ENCODE data around the gene MICALL1.

Gene MICALL1

GRCh38 chr22:37907036-37907954 lies 1.2 kb downstream of the MICALL1 start:
- DNase-seq: no peak

DNA sequence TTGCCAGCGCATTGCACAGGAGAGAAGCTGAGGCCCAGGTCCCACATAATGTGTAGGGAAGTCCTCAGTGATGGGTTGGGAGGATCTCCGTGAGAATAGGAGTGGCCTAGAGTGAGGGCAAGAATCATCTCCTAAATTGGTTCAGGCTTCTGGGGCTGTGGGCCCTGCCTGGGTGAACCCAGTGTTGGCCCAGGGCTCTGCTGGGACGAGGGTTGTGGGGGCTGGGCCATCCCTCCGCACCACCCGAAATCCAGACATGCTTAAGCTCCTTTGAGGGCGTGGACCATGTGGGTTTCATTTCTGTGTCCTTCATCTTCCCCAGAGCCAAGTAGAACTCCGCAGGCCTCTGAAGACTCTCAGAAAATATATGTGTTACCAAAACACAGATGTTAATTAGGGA lies 3.7 kb downstream of the MICALL1 start:
- no peak for DNase-seq

DNA sequence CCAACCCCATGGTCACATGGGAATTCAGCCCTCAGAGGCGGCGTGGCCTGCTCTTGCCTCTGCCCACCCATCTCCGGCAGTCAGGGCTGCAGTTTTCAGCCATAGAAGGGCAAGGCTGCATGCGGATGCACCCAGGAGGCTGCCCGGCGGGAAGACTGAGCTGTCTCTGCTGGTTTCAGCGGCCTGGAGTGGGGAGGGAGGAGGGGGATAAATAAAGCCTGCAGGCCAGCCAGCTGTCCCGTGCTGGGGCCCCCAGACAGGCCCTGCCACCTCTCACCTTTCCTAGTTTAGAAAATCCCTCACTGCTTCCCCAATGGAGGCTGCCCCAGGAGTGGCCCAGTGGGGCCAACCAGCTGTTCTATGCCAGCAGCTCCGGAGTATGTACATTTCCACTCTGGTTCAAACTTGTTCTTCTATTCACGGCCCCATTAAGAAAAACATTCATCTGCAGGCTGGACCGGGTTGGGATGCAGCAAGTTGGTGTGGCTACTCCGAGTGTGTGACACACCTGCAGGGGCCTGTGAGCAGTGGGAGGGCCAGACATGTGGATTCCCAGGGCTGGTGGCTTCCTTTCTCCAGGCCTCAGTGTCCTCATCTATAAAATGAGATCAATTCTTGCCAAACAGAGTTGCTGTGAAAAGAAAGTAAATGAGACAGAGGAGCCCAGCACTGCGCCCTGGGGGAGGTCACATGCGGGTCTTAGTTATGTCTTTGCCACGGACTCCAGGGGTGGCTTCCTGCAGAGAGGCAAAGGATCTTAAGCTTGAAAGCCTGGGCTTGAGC lies 5.0 kb downstream of the MICALL1 start:
- DNase-seq: no peak

DNA sequence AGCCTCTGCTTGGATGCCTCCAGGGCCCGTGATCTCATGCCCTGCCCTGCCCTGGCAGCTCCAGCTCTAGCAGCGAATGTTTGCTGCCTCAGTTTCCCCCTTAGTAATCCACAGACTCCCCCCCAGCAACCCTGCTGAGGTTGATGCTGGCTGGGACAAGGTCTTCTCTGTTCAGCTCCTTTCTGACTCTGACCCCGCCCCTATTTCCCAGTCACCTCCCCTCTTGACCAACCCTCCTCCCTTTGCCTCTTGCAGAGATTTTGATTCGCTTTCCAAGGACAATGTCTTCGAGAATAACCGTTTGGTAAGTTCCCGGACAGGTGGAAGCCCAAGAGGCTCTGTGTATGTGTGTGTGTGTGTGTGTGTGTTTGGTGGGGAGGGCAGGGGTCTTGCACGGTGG lies 5.6 kb downstream of the MICALL1 start:
- DNase-seq: no peak

DNA sequence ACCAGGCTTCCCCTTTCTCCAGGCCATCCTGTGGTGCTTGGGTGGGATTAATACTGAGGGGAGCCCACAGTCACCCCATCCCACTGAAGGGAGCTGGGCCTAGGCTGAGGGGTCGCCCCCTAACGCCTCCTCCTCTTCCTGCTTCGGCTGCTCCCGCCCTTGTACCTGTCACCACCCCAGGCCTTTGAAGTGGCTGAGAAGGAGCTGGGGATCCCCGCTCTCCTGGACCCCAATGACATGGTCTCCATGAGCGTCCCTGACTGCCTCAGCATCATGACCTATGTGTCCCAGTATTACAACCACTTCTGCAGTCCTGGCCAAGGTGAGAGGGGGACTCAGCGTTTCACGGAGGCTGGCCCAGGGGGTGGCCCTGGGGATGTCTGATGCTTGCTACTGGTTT lies 6.1 kb downstream of the MICALL1 start:
- no peak for DNase-seq

- no peak for DNase-seq
These were observed 7.2 kb downstream of the MICALL1 start for GRCh38 chr22:37913233-37913721.

DNA sequence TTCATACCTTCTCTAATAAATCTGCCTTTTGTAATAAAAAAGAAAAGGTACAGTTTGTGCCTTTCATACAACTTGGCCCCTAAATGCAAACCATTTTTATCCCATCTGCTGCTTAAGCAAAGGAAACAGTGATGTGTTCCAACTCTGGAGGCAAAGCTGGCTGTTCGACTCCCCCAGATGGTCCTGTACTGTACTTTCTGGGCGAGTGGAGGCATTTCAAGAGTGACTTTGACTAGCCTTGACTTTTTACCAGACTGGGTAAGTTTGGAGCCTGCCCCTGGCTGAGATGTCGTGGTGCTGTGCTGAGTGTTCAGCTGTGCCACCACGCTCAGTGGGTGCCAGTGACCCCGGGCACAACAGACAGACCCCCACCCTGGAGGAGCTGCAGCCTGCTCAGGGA lies 10.2 kb downstream of the MICALL1 start:
- DNase-seq: no peak

DNA sequence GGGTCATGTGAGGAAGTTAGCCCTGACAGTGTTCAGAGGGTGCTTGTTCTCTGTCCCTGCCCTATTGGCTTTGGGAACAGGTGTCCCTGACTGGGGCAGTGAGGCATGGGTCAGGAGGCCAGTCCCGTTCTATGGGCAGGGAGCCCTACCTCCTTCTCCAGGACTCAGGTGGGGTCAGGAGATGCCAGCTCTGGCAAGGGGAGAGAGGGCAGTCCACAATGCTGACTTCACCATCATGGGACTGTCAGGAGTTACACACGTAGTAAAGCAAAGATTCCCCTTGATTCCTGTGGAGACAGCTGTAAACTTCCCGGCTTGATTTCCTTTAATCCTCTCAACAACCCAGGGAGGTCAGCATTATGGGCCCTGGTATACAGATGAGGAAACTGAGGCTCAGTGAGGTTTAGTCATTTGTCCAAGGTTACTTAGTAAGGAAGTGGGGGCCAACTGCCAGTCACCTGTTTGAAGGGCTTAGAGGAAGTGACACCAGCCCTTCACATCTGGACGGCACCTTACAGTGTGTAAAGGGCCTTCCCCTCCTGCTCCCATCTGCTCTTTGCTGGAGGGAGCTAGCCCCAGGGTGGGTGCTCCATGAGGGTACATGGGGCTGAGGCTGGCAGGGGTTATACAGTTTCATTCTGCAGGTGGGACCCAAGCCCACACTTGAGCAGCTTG lies 11.9 kb downstream of the MICALL1 start:
- DNase-seq: no peak

DNA sequence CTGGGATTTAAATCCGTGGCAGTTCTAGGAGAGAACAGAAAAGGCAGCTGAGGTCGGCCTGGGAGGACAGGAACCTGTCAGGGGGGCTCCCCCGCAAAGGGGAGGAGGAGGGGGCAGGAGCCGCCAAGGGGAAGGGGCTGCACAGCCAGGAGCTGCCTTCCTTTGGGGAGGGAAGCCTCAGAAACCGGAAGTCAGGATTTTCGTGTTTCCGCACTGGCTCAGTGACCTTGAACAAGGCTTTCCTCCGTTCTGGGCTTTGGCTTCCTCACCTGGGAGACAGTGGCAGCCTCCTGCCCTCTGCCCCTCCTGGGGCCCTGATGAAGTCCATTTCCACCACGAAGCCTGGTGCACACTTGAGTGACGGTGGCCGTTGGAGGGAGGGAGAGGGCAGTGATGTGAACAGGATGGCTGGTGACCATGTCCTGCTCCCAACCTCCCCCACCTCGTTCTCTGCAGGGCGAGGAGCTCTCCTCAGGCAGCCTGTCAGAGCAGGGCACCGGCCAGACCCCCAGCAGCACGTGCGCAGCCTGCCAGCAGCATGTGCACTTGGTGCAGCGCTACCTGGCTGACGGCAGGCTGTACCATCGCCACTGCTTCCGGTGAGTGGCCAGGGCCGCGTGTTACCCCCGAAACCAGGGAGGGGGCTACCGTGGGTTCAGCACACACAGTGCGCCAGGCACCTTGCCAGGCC lies 12.6 kb downstream of the MICALL1 start:
- DNase-seq: no peak

DNA sequence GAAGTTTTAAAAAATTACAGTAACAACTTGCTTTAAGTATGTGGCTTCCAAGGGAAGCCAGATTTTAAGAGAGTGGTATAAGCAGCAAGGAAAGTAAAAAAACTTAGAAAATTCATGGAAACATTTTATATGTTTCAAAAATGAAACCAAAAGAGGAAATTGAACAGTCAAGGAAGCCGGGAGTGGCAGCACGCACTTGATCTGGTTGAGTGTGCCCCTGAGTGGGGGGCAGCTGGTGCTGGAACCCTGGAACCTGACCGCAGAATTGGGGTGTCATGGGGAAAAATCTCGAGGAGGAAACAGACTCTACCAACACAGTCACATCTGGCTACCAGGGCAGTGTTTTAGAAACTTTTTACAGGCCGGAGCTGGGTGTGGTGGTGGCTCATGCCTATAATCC lies 14.0 kb downstream of the MICALL1 start:
- no peak for DNase-seq

DNA sequence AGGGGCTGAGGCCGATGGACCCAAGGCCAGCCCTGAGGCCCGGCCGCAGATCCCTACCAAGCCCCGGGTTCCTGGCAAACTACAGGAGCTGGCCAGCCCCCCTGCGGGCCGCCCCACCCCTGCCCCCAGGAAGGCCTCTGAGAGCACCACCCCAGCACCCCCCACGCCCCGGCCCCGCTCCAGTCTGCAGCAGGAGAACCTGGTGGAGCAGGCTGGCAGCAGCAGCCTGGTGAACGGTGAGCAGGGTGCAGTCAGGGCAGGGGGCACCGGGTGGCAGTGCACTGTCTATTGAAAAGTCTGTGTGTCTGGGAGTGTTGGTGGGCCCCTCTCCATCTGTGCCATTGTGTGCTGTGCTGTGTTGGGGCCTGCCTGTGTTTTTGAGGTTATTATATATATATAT lies 16.1 kb downstream of the MICALL1 start:
- no peak for DNase-seq

DNA sequence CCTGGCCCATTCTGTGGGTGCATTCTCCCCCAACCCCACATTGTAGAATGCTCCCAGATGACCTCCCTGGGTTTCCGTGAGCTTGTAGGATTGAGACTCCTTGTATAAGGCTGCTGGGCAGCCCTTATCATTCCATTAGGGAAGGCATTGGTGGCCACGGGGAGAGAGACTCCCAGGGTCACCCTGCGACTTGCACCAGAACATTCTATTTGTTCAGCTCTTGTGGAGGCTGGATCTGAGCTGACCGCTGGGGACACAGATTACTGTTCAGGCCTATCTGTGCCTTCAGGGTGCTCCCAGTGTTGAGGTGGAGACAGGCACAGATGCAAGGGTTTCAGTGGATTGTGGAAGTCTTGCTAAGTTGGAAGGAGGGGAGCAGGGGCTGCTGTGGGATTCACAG lies 17.8 kb downstream of the MICALL1 start:
- no peak for DNase-seq

DNA sequence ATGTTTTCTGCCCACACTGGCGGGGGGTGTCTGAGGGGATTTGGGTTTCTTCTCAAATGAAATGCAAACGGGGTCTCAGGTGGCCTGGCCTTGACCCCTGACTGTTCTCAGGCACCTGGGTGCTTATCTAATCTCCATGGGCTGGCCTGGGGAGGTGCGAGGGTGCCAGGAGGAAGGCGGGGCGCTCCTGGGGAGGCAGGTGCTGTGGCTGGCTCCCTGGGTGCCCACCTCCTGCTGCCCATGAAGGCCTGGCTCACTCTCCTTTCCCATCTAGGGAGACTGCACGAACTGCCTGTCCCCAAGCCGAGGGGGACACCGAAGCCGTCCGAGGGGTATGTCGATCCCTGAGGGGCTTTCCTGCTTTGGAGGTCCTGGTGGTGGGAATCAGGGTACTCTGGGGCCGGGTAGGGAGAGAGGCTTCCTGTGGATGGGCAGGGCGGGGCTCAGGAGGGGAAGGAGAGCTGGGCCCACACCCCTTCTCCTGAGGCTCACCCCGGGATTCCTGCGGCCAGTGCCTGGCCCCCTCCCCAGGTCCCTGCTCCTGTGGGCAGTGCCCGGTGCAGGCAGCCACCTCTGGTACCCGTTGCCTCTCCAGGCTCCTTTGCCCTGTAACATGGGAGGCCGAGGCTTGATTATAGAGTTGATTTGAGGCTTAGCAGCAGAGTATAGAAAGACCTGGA lies 18.4 kb downstream of the MICALL1 start:
- DNase-seq: no peak

DNA sequence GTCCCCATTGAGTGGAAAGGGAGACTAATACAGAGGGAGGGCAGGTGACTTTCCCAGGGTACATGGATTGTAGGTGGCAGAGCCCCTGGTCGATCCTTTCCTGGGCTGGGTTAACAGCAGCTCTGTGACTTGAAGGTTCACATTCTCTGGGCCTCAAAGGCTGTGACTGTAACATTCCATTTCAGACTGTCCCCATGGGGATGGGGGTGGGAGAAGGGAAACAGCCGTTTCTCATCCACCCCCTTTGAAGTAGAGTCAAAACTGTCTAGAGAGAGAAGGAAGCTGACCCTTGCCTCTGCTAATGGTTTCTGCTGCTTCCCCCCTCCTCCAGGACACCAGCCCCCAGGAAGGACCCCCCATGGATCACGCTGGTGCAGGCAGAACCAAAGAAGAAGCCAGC lies 19.2 kb downstream of the MICALL1 start:
- no peak for DNase-seq

DNA sequence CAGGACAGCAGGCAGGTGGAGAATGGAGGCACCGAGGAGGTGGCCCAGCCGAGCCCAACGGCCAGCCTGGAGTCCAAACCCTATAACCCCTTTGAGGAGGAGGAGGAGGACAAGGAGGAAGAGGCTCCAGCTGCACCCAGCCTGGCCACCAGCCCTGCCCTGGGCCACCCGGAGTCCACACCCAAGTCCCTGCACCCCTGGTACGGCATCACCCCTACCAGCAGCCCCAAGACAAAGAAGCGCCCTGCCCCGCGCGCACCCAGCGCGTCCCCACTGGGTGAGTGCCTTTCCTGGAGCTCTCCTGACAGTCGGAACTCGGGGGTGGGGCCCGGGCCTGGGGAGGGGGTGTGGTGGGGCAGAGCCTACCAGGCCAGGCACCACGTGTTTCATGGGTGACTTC lies 19.7 kb downstream of the MICALL1 start:
- no peak for DNase-seq

GRCh38 chr22:37926358-37926757 lies 20.3 kb downstream of the MICALL1 start:
- DNase-seq: no peak

- no peak for DNase-seq
These were observed 20.9 kb downstream of the MICALL1 start for GRCh38 chr22:37926771-37927636.

GRCh38 chr22:37927637-37927936 lies 21.5 kb downstream of the MICALL1 start:
- DNase-seq: no peak

DNA sequence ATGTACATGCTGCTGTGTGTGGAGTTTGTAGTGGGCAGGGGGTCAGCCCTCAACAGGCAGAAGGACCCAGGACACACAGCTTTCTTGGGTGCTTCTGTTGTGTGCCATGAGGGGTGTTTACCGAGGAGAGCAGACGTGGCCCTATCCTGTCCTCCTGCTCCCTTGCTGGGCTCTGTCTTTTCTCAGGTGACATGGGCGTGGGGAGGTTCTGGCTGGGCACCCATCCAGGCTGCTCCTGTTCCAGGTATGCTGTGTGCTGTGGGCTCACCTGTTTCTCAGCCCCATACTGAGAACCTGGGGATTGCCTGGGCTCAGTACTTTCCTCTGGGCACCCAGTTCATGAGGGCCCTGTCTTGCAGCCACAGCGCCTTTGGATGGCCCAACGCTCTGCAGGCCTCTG lies 23.3 kb downstream of the MICALL1 start:
- no peak for DNase-seq

DNA sequence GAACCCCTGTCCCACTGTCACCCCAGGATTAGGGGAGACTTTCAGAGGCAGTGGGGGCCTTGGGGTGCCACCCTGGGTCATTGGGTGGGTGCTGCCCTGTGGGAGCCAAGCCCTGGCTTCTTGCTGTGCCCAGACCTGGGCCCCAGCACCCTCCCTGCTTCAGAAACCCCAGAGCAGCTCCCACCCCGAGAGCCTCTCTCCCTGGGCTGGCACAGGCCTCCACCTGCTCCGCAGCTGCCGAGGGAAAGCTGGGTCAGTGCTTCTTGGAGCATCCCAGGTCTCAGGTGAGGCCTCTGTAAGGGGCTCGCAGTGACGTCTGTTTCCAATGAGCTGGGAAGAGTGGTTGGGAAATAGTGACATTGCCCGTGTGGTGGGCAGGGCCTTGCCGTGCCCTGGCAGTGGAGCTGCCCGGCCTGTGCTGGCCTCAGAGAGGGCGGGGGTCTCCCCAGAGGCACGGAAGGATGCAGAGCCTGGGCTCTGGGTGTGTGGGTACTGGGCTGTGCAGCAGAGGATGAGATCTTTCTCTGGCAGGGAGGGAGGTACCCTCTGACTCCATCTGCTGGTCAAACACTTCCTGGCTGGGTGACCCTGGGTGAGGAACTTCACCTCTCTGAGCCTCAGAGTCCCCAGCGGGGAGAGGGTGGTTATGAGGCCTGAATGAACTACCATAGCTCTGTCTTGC lies 24.3 kb downstream of the MICALL1 start:
- DNase-seq: no peak

DNA sequence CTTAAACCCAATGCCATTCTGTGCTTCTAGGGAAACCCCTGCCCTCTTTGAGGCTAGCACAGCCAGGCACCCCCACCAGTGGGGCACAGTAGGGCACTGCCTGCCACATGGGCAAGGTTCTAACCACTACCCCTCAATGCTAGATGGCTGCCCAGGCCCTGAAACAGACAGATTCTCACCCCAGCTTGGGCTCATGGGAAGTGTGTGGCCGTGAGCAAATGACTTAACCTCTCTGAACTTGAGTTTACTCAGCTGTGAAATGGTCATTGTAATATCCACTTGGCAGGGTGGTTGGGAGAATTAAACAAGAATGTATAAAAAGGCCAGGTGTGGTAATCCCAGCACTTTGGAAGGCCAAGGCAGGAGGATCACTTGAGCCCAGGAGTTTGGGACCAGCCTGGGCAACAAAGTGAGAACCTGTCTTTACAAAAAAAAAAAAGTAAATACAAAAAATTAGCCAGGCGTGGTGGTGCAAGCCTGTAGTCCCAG lies 24.9 kb downstream of the MICALL1 start:
- DNase-seq: no peak
